ENCODE results near the gene BTD.

Gene BTD

DNA sequence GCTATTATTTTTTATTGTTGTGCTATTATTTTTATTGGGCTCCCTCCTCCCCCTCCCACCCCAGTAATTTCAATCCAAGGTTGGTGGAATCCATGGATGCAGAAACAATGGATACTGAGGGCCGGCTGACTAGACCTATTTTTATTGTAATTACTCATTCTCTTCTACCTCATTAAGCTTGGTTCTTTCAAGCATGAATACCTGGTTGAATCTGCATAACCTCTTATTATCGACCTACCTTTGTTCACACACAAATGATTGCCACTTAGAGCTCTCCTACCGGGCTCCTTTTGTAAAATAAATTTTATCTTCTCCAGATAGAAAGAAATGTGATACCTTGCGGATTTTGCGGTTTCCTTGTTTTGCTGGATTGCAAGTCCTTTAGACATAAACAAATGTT is 31.6 kb downstream of the BTD start:
- Histone ChIP-seq H3K27me3 (ENCODE audit: control insufficient read depth in 3 of 3, insufficient read depth in 3 of 3, low read depth in 1 of 3, low read length in 3 of 3) (no peaks in the 10 kb centered on the region), H2AFZ (ENCODE audit: low read length) (no peak overlapping the region), H2BK5ac (ENCODE audit: low read length) (no peak overlapping the region), H2AK5ac (ENCODE audit: low read depth, low read length) (no peak overlapping the region), H2BK12ac (ENCODE audit: low read length) (no peak overlapping the region), H3K9me3 (replicated peaks in 1 of 2; ENCODE audit: control insufficient read depth in 2 of 2, insufficient read depth in 1 of 2, low read depth in 1 of 2, low read length in 2 of 2) (no peaks in the 10 kb centered on the region), H3K4ac (ENCODE audit: low read length) (no peak overlapping the region), H2BK15ac (ENCODE audit: low read length) (no peak overlapping the region), H3K4me2 (ENCODE audit: insufficient read depth, low read length, poor library complexity, severe bottlenecking) (no peak overlapping the region), H3K4me1 (ENCODE audit: control insufficient read depth in 2 of 2, insufficient read depth in 1 of 2, low read depth in 1 of 2, low read length in 2 of 2) (peaks cover 2 to 17% of the 10 kb centered on the region in 2 donors), H4K91ac (ENCODE audit: low read depth, low read length, poor library complexity) (no peak overlapping the region), H3K18ac (ENCODE audit: low read length) (no peak overlapping the region), H3K27ac (replicated peaks; ENCODE audit: low read length) (no peak overlapping the region), H2BK120ac (ENCODE audit: low read depth, low read length) (no peak overlapping the region), H3K23ac (ENCODE audit: low read depth, low read length, poor library complexity) (no peak overlapping the region), H4K8ac (ENCODE audit: low read depth, low read length) (no peak overlapping the region), H3K14ac (ENCODE audit: low read length) (no peak overlapping the region), H3K79me1 (ENCODE audit: low read depth, low read length) (no peaks in the 10 kb centered on the region), H3K9ac (ENCODE audit: low read depth, low read length, poor library complexity) (no peak overlapping the region), H3K36me3 (replicated peaks in 1 of 2; ENCODE audit: control insufficient read depth in 2 of 2, insufficient read depth in 2 of 2, low read length in 2 of 2) (no peaks in the 10 kb centered on the region), H3K4me3 (ENCODE audit: low read length in 2 of 2) (no peak overlapping the region)
- DNase-seq (ENCODE audit: low spot score), result no peak
- no CpG with 5 or more reads among the region's 5 CpGs for WGBS, 2 donors (ENCODE audit: extremely low coverage in 2 of 2, insufficient read length in 2 of 2, insufficient replicate concordance in 1 of 2)

DNA sequence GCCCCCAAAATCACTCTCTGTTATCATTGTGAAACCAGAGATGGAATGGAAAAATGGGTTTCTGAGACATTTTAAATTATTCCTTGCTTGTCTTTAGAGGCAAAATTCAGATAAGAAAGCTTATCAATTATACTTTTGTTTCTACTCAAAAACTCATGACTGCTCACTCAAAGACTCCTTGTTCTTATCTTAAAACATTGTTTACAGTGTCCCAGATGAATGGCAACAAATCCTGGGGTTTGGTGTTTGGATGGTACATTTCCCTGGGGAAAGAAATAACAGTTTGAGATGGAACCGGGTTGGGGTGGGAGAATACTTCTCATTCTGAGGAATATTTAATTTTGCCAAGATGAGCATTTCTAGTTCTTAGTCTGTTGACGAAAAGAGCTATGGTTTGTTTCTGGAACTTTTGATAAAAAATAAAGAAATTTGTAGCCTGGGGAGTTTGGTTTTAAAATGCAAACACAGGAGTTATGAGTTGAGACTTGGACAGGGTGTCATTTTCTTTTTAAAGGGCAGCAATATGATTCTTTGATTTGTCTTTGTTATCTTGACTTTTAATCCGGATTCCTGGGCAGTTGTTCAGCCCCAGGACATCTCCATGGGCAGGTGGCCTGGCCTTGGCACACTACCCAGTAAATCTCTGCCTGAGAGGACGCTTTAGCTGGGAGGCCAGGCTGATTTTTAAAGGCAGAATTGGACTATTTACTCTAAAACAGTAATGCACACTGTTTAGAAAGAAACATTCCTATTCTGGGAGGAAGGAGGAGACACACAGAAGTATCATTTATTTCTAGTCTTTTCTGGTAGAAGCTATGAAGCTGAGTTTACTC is 32.4 kb downstream of the BTD start:
- H4K91ac ChIP-seq (ENCODE audit: low read depth, low read length, poor library complexity), result no peak overlapping the region
- no peak overlapping the region for H2AFZ ChIP-seq (ENCODE audit: low read length)
- H3K23ac ChIP-seq (ENCODE audit: low read depth, low read length, poor library complexity), result no peak overlapping the region
- no peak overlapping the region for H2BK12ac ChIP-seq (ENCODE audit: low read length)
- H3K9ac ChIP-seq (ENCODE audit: low read depth, low read length, poor library complexity), result no peak overlapping the region
- no peak overlapping the region for H3K4ac ChIP-seq (ENCODE audit: low read length)
- no peak overlapping the region for H3K14ac ChIP-seq (ENCODE audit: low read length)
- H3K79me1 ChIP-seq (ENCODE audit: low read depth, low read length), result no peaks in the 10 kb centered on the region
- no peak overlapping the region for H2BK120ac ChIP-seq (ENCODE audit: low read depth, low read length)
- H2BK15ac ChIP-seq (ENCODE audit: low read length), result no peak overlapping the region
- H3K36me3 ChIP-seq (replicated peaks in 1 of 2; ENCODE audit: control insufficient read depth in 2 of 2, insufficient read depth in 2 of 2, low read length in 2 of 2), result no peaks in the 10 kb centered on the region
- H4K8ac ChIP-seq (ENCODE audit: low read depth, low read length), result no peak overlapping the region
- WGBS, 2 donors (ENCODE audit: extremely low coverage in 2 of 2, insufficient read length in 2 of 2, insufficient replicate concordance in 1 of 2), result no CpG with 5 or more reads among the region's 4 CpGs
- peaks cover 2 to 17% of the 10 kb centered on the region in 2 donors for H3K4me1 ChIP-seq (ENCODE audit: control insufficient read depth in 2 of 2, insufficient read depth in 1 of 2, low read depth in 1 of 2, low read length in 2 of 2)
- H3K27me3 ChIP-seq (ENCODE audit: control insufficient read depth in 3 of 3, insufficient read depth in 3 of 3, low read depth in 1 of 3, low read length in 3 of 3), result no peaks in the 10 kb centered on the region
- H2AK5ac ChIP-seq (ENCODE audit: low read depth, low read length), result no peak overlapping the region
- no peak overlapping the region for H2BK5ac ChIP-seq (ENCODE audit: low read length)
- H3K9me3 ChIP-seq (replicated peaks in 1 of 2; ENCODE audit: control insufficient read depth in 2 of 2, insufficient read depth in 1 of 2, low read depth in 1 of 2, low read length in 2 of 2), result no peaks in the 10 kb centered on the region
- no peak overlapping the region for H3K4me2 ChIP-seq (ENCODE audit: insufficient read depth, low read length, poor library complexity, severe bottlenecking)
- no peak for DNase-seq (ENCODE audit: low spot score)
- no peak overlapping the region for H3K18ac ChIP-seq (ENCODE audit: low read length)
- no peak overlapping the region for H3K27ac ChIP-seq (replicated peaks; ENCODE audit: low read length)
- H3K4me3 ChIP-seq (ENCODE audit: low read length in 2 of 2), result no peak overlapping the region

DNA sequence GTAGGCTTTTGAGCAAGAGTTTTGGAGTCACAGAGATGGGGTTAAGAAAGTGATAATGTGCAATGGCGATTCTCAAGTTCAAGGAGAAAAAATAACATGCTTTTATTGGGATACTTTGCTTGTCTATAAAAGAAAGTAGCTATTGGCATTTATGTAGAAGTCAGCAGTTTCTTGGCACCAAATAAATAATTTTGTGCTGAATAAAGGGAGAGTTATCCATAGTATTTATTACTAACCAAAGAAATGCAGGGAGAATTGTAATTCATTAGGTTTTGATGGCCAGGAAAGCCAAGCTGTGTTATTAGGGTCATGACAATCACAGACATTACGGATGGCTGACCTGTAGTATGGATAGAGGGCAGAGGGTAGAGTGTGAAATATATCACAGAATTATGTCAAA is 33.1 kb downstream of the BTD start:
- Histone ChIP-seq H3K23ac (ENCODE audit: low read depth, low read length, poor library complexity) (no peak overlapping the region), H3K18ac (ENCODE audit: low read length) (no peak overlapping the region), H3K4me2 (ENCODE audit: insufficient read depth, low read length, poor library complexity, severe bottlenecking) (no peak overlapping the region), H2BK5ac (ENCODE audit: low read length) (no peak overlapping the region), H3K9me3 (replicated peaks in 1 of 2; ENCODE audit: control insufficient read depth in 2 of 2, insufficient read depth in 1 of 2, low read depth in 1 of 2, low read length in 2 of 2) (no peaks in the 10 kb centered on the region), H2BK12ac (ENCODE audit: low read length) (no peak overlapping the region), H3K9ac (ENCODE audit: low read depth, low read length, poor library complexity) (no peak overlapping the region), H2BK120ac (ENCODE audit: low read depth, low read length) (no peak overlapping the region), H3K4ac (ENCODE audit: low read length) (no peak overlapping the region), H3K27ac (replicated peaks; ENCODE audit: low read length) (no peak overlapping the region), H2AFZ (ENCODE audit: low read length) (no peak overlapping the region), H3K4me3 (ENCODE audit: low read length in 2 of 2) (no peak overlapping the region), H4K91ac (ENCODE audit: low read depth, low read length, poor library complexity) (no peak overlapping the region), H3K4me1 (ENCODE audit: control insufficient read depth in 2 of 2, insufficient read depth in 1 of 2, low read depth in 1 of 2, low read length in 2 of 2) (peaks cover 2 to 17% of the 10 kb centered on the region in 2 donors), H2AK5ac (ENCODE audit: low read depth, low read length) (no peak overlapping the region), H3K36me3 (replicated peaks in 1 of 2; ENCODE audit: control insufficient read depth in 2 of 2, insufficient read depth in 2 of 2, low read length in 2 of 2) (no peaks in the 10 kb centered on the region), H3K79me1 (ENCODE audit: low read depth, low read length) (no peaks in the 10 kb centered on the region), H3K14ac (ENCODE audit: low read length) (no peak overlapping the region), H4K8ac (ENCODE audit: low read depth, low read length) (no peak overlapping the region), H2BK15ac (ENCODE audit: low read length) (no peak overlapping the region), H3K27me3 (ENCODE audit: control insufficient read depth in 3 of 3, insufficient read depth in 3 of 3, low read depth in 1 of 3, low read length in 3 of 3) (no peaks in the 10 kb centered on the region)
- no peak for DNase-seq (ENCODE audit: low spot score)
- WGBS, 2 donors (ENCODE audit: extremely low coverage in 2 of 2, insufficient read length in 2 of 2, insufficient replicate concordance in 1 of 2), result no CpG with 5 or more reads among the region's 2 CpGs

GRCh38 chr3:15635121-15635661 is 33.6 kb downstream of the BTD start:
- WGBS, 2 donors (ENCODE audit: extremely low coverage in 2 of 2, insufficient read length in 2 of 2, insufficient replicate concordance in 1 of 2), result no CpG with 5 or more reads among the region's 13 CpGs
- H3K4me1 ChIP-seq (ENCODE audit: control insufficient read depth in 2 of 2, insufficient read depth in 1 of 2, low read depth in 1 of 2, low read length in 2 of 2), result peaks cover 2 to 17% of the 10 kb centered on the region in 2 donors
- no peaks in the 10 kb centered on the region for H3K79me1 ChIP-seq (ENCODE audit: low read depth, low read length)
- DNase-seq (ENCODE audit: low spot score), result no peak
- H3K36me3 ChIP-seq (replicated peaks in 1 of 2; ENCODE audit: control insufficient read depth in 2 of 2, insufficient read depth in 2 of 2, low read length in 2 of 2), result no peaks in the 10 kb centered on the region
- no peak overlapping the region for H3K4me2 ChIP-seq (ENCODE audit: insufficient read depth, low read length, poor library complexity, severe bottlenecking)
- H3K9ac ChIP-seq (ENCODE audit: low read depth, low read length, poor library complexity), result no peak overlapping the region
- no peak overlapping the region for H3K14ac ChIP-seq (ENCODE audit: low read length)
- no peak overlapping the region for H2BK5ac ChIP-seq (ENCODE audit: low read length)
- H2BK120ac ChIP-seq (ENCODE audit: low read depth, low read length), result no peak overlapping the region
- H3K9me3 ChIP-seq (replicated peaks in 1 of 2; ENCODE audit: control insufficient read depth in 2 of 2, insufficient read depth in 1 of 2, low read depth in 1 of 2, low read length in 2 of 2), result no peaks in the 10 kb centered on the region
- no peak overlapping the region for H2BK12ac ChIP-seq (ENCODE audit: low read length)
- H3K23ac ChIP-seq (ENCODE audit: low read depth, low read length, poor library complexity), result no peak overlapping the region
- no peak overlapping the region for H2AK5ac ChIP-seq (ENCODE audit: low read depth, low read length)
- no peak overlapping the region for H3K18ac ChIP-seq (ENCODE audit: low read length)
- no peak overlapping the region for H3K27ac ChIP-seq (replicated peaks; ENCODE audit: low read length)
- no peak overlapping the region for H3K4ac ChIP-seq (ENCODE audit: low read length)
- H4K91ac ChIP-seq (ENCODE audit: low read depth, low read length, poor library complexity), result no peak overlapping the region
- H2AFZ ChIP-seq (ENCODE audit: low read length), result no peak overlapping the region
- no peak overlapping the region for H3K4me3 ChIP-seq (ENCODE audit: low read length in 2 of 2)
- H4K8ac ChIP-seq (ENCODE audit: low read depth, low read length), result no peak overlapping the region
- H2BK15ac ChIP-seq (ENCODE audit: low read length), result no peak overlapping the region
- H3K27me3 ChIP-seq (ENCODE audit: control insufficient read depth in 3 of 3, insufficient read depth in 3 of 3, low read depth in 1 of 3, low read length in 3 of 3), result no peaks in the 10 kb centered on the region
